A172 (cell line): Measurements from ENCODE around the gene SPATA33. TPM values are rescaled to one million over a fixed set of nuclear protein-coding genes. Genes with fewer than 3 reads are reported as not detected.
"Not testable (repeated sequence)": the region's sequence is repeated elsewhere in the genome, so short reads cannot be mapped to it uniquely, and the experiment has no call there.

Experiments
- DNase-seq: peaks from one replicate; pipeline ENCODE4 v3.0.0-alpha.2; 2015; ENCODE audit warnings: low spot score
- total RNA-seq: library from RNA; depleted of rRNA; stranded (reverse); fragments of >200 nt; shearing (Covaris generic); gene quantifications from 2 replicates; pipeline ENCODE4 v1.2.3, GENCODE V29; 2014

SPATA33 gene
- total RNA-seq, 1 experiment from 2014 or later = 12.4 TPM

- no peak for DNase-seq
These were observed 36.5 kb downstream of the SPATA33 start for GRCh38 chr16:89693931-89694783.

GRCh38 chr16:89694784-89695085, 37.1 kb downstream of the SPATA33 start:
- not testable (repeated sequence) for DNase-seq

GRCh38 chr16:89695086-89695874, 37.6 kb downstream of the SPATA33 start:
- DNase-seq = no peak

GRCh38 chr16:89695875-89696669, 38.4 kb downstream of the SPATA33 start:
- DNase-seq = no peak

GRCh38 chr16:89696670-89697128, 39.1 kb downstream of the SPATA33 start:
- no peak for DNase-seq

- DNase-seq = no peak
These were observed 39.6 kb downstream of the SPATA33 start for GRCh38 chr16:89697161-89697615.

- no peak for DNase-seq
These were observed 40.1 kb downstream of the SPATA33 start for GRCh38 chr16:89697616-89698331.

- not testable (repeated sequence) for DNase-seq
These were observed 41.1 kb downstream of the SPATA33 start for GRCh38 chr16:89698717-89699116.

- not testable (repeated sequence) for DNase-seq
These were observed 42.0 kb downstream of the SPATA33 start for GRCh38 chr16:89699629-89700099.

GRCh38 chr16:89700100-89700648, 42.5 kb downstream of the SPATA33 start:
- DNase-seq = peak; percentile 98

GRCh38 chr16:89700649-89701424, 43.2 kb downstream of the SPATA33 start:
- DNase-seq = no peak

- peak; percentile 90 for DNase-seq
These were observed 44.1 kb downstream of the SPATA33 start, which contains the start of gene SPATA2L for GRCh38 chr16:89701425-89702406. Gene SPATA2L, minus strand, starts transcription at chr16:89701705. Its CDS starts 473 bp downstream, at chr16:89701232.

- DNase-seq = no peak
These were observed 46.6 kb downstream of the SPATA33 start for GRCh38 chr16:89704281-89704680.

GRCh38 chr16:89705006-89705405, 47.4 kb downstream of the SPATA33 start:
- no peak for DNase-seq

GRCh38 chr16:89706518-89707260, 49.1 kb downstream of the SPATA33 start:
- no peak for DNase-seq

- DNase-seq = no peak
These were observed 50.1 kb downstream of the SPATA33 start for GRCh38 chr16:89707695-89708094.

- DNase-seq = no peak
These were observed 50.9 kb downstream of the SPATA33 start for GRCh38 chr16:89708481-89708931.

- no peak for DNase-seq
These were observed 51.5 kb downstream of the SPATA33 start for GRCh38 chr16:89709166-89709565.
